ENCODE data around the gene ZNF732. TPM values are rescaled to one million over a fixed set of nuclear protein-coding genes. Genes with fewer than 3 reads are reported as not detected.

ZNF732 gene
- total and polyA plus RNA-seq, 2 of the 8 experiments (the other 6 are each of a cell fraction or from before 2014, with no cell fraction given) = 1.9 to 35.7 TPM

DNA sequence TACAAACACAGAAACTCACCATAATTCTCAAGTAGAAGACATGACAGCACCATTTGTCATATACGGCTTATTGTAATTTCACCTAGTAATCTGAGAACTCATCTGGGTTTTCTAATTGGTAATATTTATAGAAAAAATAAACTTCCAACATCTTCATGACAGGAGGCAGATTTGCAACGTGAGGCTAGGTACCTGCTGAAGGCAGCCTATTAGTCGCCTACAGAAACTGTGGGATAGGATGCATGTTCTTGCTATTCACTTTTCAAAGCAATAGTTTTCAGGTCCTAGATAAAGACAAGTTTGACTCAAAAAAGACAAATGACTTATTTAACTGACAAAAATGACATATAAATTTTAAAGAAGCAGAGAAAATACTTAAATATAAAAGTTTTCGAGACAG, 2.9 kb downstream of the ZNF732 start:
- H3K56ac ChIP-seq (replicated peaks; ENCODE audit: insufficient read length, low read depth, low read length) = no peak overlapping the region
- FAIRE-seq (no peak), DNase-seq (ENCODE audit: low read depth in 1 of 2, low spot score in 2 of 2) (no peak)
- H4K5ac ChIP-seq (ENCODE audit: insufficient read length, low read depth, low read length) = no peak overlapping the region
- H3K4me2 ChIP-seq (ENCODE audit: insufficient read depth in 1 of 2, low read depth in 2 of 2, low read length in 2 of 2) = no peak overlapping the region
- no peak overlapping the region for H2BK20ac ChIP-seq (ENCODE audit: low read length)
- TF ChIP-seq SAP30 (IDR thresholded peaks at IDR 0.05; ENCODE audit: insufficient read depth, insufficient replicate concordance, low read length) (no peak), SP2 (IDR thresholded peaks at IDR 0.05; ENCODE audit: low read length) (no peak), TCF12 (IDR thresholded peaks at IDR 0.05; ENCODE audit: low read depth, low read length) (no peak)
- TF ChIP-seq, protein P1, sequence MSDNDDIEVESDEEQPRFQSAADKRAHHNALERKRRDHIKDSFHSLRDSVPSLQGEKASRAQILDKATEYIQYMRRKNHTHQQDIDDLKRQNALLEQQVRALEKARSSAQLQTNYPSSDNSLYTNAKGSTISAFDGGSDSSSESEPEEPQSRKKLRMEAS (IDR thresholded peaks at IDR 0.05) = no peak
- H3K4ac ChIP-seq (replicated peaks; ENCODE audit: insufficient read length, low read depth, low read length) = no peak overlapping the region
- H3K36me3 ChIP-seq (ENCODE audit: control insufficient read depth in 2 of 4, insufficient read depth in 4 of 4, low read length in 3 of 4) = peaks cover 0 to 10% (median 5%) of the 10 kb centered on the region in 4 experiments; a peak in 3 of 8 replicates
- ChIA-PET POLR2A (ENCODE audit: partially characterized antibody) (no interaction called here), CTCF (ENCODE audit: partially characterized antibody) (no interaction called here)
- H2BK5ac ChIP-seq (ENCODE audit: low read depth, low read length) = no peak overlapping the region
- H3K14ac ChIP-seq (ENCODE audit: insufficient read length) = no peak overlapping the region
- no peak overlapping the region for H3K23ac ChIP-seq (ENCODE audit: insufficient read length)
- peaks cover 10% of the 10 kb centered on the region; the same call in 1 of the 2 replicates for H3K23me2 ChIP-seq (ENCODE audit: low read depth, low read length)
- peaks cover 11 to 15% of the 10 kb centered on the region in 2 experiments for H4K20me1 ChIP-seq (replicated peaks in 1 of 2; ENCODE audit: control insufficient read depth in 1 of 2, insufficient read depth in 2 of 2, low read length in 2 of 2)
- 94% methylated on average over 4 of the region's 4 CpGs; no CpG with 5 or more reads in 1 of the 2 experiments for WGBS, 2 experiments (ENCODE audit: extremely low coverage in 1 of 2, insufficient coverage in 1 of 2, insufficient read length in 1 of 2, insufficient replicate concordance in 2 of 2, low coverage in 1 of 2, low lambda C conversion rate in 2 of 2, missing lambda C conversion rate in 1 of 2)
- H3K9me3 ChIP-seq (ENCODE audit: insufficient read depth in 2 of 2, low read depth in 1 of 2, low read length in 1 of 2) = no peaks in the 10 kb centered on the region
- no peak overlapping the region for H3K4me3 ChIP-seq (ENCODE audit: extremely low read depth in 1 of 4, insufficient read depth in 2 of 4, low read depth in 3 of 4, low read length in 4 of 4)
- H3K79me2 ChIP-seq (ENCODE audit: control insufficient read depth in 1 of 2, insufficient read depth in 2 of 2, low read length in 2 of 2) = peaks cover 33 to 73% of the 10 kb centered on the region in 2 experiments
- H3K27ac ChIP-seq (ENCODE audit: low read depth, low read length) = no peak overlapping the region
- peaks cover 8% of the 10 kb centered on the region; the same call in 1 of the 2 replicates for H3K79me1 ChIP-seq (ENCODE audit: low read depth, low read length)
- no peak overlapping the region; a peak in 1 of 7 replicates for H3K9ac ChIP-seq (replicated peaks in 1 of 4; ENCODE audit: extremely low read depth in 1 of 4, low read depth in 3 of 4, low read length in 3 of 4)
- H2BK15ac ChIP-seq (ENCODE audit: low read length) = no peak overlapping the region
- H2AK5ac ChIP-seq (ENCODE audit: low read depth, low read length) = no peak overlapping the region
- H4K8ac ChIP-seq (ENCODE audit: extremely low read depth, insufficient read depth, low read length) = no peak overlapping the region
- no peaks in the 10 kb centered on the region for H3K27me3 ChIP-seq (replicated peaks in 1 of 4; ENCODE audit: control insufficient read depth in 3 of 4, extremely low read depth in 1 of 4, insufficient read depth in 3 of 4, low read length in 3 of 4)
- no peak overlapping the region for H3K18ac ChIP-seq (ENCODE audit: extremely low read depth, low read length)
- no peak overlapping the region for H4K91ac ChIP-seq (replicated peaks; ENCODE audit: insufficient read length, low read length)
- H2BK12ac ChIP-seq (ENCODE audit: low read depth, low read length) = no peak overlapping the region
- no peak overlapping the region for H2AFZ ChIP-seq (ENCODE audit: low read length)
- no peak overlapping the region for H2BK120ac ChIP-seq (replicated peaks; ENCODE audit: low read depth, low read length)
- H3K4me1 ChIP-seq (replicated peaks in 1 of 4; ENCODE audit: control insufficient read depth in 3 of 4, insufficient read depth in 4 of 4, low read length in 3 of 4) = peaks cover 0 to 8% (median 3%) of the 10 kb centered on the region in 4 experiments; a peak in 4 of 7 replicates

All from H1 (cell line).